Embryonic facial prominence (tissue), 1 donor: Measurements from ENCODE around the gene EPG5.
"Not testable (repeated sequence)": the region's sequence is repeated elsewhere in the genome, so short reads cannot be mapped to it uniquely, and the experiment has no call there.

Experiments used
- DNase-seq: peaks from one replicate; pipeline ENCODE4 v3.0.0-alpha.2; 2016; ENCODE audit errors: extremely low spot score

Gene EPG5

DNA sequence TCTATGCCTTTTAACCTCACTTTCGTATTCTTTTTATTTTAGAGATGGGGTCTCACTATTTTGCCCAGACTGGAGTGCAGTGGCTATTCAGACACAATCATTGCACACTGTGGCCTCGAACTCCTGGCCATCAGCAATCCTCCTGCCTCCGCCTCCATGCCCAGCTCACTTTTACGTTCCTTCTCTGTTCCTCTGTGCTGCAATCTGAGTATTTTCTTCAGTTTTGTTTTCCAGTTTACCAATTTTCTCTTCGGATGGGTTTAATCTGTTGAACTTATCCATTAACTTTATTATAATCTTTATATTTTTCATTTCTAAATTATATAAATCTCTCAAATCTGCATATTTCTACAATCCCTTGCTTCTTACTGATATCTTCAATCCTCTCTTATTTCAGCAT is 103.0 kb downstream of the EPG5 start:
- DNase-seq, result no peak

DNA sequence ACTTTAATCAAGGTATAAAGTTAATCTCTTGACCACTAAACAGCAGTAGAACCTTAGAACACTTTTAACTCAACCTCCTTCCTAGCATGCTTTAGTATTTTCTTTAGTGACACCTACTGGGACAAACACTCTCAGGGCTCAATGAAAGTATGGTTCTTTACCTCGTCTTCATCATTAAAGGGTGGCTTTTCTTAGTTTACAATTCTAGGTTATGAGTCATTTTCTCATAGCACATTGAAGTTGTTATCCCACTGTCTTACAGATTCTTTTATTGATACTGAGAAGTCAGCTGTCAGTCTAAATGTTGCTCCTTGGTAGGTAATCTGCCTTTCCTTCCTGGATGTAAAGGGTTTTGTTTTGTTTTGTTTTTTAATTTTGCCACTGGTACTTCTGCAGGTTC is 103.7 kb downstream of the EPG5 start:
- no peak for DNase-seq

DNA sequence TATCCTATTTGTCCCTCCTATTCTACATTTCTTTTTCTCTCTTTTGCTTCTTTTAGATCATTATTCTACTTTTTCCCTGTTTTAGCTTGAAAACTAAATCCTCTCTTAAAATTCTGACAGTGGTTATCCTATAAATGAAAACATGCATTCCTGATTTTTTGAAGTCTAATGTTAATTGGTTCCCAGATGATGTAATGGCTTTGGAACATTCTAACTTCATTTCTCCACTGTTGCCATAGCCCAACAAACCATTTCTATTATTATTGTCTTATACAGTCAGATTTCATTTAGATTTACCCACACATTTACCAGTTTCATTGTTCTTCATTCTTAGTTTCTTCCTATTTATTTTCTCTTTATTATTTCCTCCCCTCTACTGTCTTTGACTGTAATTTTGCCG is 105.2 kb downstream of the EPG5 start:
- DNase-seq, result no peak

DNA sequence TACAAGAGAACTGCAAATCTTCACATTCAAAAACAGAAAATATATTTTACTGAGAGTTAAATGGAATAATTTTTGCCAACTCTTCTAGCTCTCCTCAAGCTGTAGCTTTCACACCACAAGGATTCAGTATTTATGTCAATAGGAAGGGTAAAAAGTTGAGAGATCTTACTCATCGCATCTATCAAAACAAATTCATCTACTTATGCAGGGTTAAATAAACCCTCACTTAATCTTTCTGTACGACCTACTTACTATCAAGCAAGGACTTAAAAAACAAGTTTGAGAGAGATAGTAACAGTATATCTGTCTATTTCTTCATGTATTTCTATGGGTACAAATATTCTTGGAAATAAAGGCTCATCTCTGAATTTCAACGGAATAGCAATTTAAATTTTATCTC is 106.2 kb downstream of the EPG5 start:
- no peak for DNase-seq

DNA sequence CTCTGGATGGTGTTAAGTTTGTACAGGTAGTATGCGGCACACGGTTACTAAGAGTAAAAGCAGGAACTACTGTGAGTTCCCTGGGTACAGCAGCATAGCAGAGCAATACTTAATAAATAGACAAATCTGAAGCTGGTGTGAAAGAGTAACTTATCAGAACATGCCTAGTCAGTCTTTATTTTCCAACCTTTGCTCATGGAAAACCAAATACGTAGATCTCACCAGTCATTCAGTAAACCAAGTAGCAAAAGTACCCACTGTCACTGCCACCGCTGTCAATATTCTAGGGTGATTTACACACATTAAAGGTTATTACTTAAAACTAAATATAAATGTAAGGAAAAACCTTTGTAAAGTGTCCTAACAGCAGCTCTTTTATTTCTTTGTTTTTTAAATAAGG is 106.6 kb downstream of the EPG5 start:
- DNase-seq, result no peak

DNA sequence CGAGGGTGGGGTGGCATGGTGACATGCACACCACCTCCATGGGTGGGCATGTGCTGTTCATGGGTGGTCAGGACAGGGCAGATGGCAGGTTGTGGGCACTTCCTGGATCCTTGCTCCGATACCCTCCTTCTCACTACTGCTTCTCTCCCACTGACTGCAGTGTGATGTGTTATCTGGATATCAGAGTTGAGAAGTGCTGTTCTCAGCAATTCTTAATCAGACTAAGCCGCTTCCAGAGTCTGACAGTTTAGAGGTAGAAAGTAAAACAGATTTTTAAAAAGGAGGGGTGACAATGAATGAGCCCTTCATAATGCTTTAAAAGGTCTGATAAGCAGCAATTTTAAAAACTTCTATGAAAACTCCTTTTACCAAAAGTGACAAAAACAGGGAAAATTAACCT is 107.8 kb downstream of the EPG5 start:
- no peak for DNase-seq

DNA sequence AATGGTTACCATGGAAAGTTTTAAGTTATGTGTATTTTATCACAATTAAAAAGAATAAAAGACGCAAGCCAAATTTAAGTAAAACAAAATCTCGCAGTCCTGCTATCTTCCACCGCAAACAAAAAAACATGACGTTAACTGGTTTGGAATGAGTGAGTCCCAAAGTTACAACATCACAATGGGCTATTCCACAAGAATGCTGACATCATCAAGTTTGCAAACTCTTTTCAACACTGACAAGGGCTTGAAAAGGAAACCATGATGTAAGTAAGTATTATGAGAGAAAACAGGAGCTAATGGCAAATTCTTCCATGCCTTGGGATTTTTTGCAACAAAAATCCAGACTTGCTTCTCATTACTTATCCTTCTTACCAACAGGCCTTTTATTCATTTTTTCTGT is 110.6 kb downstream of the EPG5 start:
- no peak for DNase-seq

DNA sequence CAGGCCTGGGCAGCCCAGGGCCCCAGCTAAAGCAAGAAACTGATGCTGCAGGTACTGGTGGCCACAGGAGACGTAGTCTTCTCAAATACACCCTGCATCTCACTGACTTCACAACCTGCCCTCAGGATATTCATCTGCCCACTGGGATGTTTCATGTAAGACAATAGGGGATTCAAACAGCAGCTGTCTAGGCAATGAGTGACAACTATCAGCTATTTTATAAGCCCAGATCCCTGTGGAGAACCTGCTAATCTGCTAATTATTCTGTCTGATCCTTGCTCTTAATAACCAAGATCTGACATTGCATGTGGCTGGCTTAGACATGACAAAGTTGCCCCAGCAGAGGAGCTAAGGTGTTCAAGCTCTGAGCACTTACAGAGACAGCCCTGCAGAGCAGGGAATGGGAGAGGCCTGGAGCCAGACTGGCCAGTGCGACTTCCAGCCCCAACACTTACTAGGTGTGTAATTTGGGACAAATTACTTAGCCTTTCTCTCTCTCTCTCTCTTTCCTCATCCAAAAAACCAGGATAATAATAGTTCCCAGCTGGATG is 113.0 kb downstream of the EPG5 start:
- DNase-seq, result no peak

DNA sequence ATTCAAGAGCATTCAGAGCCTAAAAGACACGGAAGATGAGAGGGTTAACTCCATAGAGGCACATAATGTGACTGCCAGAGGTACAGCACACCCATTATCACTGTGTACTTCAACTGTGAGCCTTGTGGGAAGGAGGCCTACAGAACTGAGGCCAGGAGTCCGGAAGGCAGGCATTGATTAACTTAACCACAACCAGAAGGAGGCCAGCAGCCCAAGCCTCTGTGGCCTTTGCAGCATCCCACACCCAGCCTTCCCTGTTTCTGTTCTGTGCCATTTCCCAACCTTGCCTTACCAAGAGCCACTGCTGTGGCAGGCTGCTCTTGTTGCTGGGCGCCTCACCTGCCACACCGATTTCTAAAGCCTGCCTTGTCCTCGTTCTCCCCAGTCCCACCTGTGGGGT is 114.5 kb downstream of the EPG5 start:
- no peak for DNase-seq

DNA sequence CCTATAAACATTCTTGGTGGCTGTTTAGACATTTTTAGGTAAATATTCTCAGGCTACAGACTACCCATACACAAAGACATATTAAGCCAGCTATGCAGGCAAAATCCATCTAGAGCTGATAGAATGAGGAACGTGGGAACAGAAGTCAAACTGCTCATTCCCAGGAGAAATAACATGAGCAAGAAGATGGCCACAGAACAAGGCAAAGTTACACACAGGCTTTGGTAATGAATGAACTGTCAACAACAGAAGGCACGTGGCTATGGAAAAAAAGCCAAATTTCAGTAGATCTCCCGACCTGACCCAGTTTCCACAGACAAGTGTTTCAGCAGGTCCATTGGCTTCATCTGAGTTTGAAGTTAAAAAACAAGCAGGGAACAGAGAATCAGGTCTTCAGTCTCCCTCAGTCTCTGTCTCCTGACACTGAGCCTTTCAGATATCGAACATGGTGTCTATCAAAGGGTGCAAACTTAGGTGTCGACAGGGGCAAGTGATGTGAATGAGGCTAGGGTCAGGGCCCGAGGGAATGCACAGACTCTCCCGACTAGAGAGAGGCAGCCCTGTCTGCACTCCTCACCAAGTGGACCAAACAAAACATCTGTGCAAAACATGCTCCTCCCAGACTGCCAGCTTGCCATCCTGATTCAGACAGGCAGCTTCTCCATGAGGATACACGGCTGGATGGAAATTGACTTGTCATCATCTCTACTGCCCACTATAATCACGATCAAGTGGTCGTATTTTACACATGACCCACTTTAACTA is 115.8 kb downstream of the EPG5 start:
- no peak for DNase-seq

DNA sequence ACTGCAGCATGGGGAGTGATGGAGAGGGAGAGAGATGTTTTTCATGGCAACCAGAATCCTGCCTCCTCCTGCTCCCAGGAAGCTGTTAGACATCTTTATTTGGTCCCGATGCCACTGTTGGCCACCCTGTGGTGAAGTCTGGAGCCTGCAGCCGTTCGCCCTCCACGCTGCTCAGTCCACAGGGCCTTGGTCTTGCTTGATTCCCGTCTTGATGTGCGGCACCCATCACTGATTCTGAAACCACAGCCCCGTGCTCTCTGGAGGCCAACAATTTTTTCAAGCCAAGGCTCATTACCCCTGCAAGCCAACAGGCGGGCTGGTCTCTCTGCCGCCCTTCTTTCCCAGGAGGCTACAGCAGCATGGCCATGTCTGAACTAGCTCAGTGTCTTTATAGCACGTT is 117.1 kb downstream of the EPG5 start:
- DNase-seq, result no peak

DNA sequence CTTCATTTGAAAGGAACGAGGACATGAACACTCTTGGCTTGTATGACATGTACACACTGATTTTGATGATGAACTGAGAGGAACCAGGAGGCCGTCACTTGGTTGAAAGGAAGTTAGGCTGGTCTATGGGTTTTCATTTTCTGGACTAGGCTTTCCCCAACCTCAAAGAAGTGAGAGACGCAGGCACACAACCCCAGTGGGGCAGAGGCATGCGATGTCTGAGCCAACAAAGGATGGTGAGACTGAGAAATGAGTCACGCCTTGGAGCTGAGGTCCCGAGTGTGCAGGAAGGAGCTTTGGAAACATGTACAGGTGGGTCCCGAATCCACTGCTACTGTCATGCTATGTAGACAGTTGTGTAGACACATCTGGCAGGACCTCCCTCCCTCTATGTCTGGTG is 117.6 kb downstream of the EPG5 start:
- no peak for DNase-seq

DNA sequence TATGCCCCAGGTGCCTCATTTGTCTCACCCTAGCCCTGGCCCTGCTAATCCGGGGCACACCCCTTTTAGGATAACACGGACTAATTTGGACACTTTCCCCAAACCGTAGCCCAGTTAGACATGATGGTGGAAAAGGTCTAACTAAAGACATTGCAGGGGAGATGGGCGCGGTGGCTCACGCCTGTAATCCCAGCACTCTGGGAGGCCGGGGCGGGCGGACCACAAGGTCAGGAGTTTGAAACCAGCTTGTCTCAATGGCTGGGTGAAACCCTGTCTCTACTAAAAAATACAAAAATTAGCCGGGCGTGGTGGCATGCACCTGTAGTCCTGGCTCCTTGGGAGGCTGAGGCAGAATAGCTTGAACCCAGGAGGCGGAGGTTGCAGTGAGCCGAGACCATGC is 118.5 kb downstream of the EPG5 start:
- not testable (repeated sequence) for DNase-seq

DNA sequence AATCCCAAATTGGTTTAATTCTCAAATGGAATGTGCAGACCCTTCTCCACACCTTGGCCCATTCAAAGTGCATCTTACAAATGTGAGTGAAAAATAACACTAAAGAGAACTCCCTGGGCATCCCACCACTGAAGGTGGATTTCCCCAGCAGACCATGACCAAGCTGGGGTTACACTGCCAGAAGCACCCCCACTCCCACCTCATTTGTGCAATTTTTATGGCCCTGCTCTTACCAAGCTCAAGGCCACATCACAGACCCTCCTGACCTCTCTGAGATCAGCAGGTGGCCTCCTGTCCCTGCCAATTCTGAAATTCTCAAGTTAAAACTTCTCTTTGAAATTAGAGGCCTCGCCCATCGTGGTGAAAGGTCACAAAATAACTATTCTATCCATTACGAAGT is 120.0 kb downstream of the EPG5 start:
- DNase-seq, result no peak

DNA sequence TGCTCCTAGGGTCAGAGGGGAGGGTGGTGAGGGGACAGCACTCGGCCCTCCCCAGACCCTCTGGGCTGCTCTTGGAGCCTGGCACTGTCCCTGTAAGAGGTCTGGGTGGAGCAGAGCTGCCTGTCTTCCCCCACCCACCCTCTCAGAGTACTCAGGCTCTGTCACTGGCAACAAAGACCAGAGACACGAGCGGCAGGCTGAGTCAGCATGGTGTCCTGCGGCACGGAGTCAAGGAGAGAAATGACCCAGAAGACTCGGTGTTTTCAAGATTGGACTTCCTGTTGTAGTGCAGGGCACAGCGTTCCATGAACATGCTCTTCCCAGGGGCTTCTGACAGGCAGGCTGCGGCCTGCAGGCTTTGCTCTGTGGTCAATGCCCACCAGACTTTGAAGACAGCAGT is 121.7 kb downstream of the EPG5 start:
- DNase-seq, result no peak

DNA sequence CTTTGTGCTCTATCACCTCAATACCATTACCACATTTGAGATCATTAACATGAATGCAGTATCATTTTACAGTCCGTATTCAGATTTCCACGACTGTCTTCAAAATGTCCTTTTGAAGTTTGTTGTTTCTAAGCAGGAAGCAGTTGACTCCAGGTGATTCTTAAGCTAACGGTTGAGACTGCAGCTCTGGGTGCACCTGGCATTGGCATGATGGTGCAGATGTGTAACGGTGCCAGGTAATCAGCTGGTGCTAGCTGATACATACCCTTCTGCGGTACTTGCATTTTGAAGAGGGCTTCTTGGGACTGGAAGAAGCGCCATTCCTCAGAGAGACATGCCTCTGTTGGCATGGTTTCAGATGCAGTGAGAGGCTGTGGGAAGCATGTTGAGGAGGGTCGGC is 122.2 kb downstream of the EPG5 start:
- DNase-seq, result no peak

DNA sequence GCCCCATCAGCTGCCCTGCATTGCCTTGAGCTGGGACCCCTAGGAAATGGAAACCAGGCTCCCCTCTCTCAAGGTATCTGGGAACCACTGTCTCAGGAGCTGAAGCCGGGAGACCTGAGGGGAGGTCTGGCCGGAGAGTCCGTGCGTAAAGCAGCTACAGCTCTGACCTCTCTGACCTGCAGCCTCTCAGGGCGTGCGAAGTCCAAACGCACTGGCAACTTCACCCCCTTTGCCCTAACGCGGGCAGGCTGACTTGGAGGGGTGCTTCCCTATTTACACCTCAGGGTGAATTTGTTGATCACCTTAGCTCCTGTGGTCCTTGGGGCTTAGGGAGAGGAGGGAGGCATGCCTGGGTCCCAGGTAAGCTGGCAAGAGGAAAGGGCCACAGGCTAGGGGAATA is 124.1 kb downstream of the EPG5 start:
- DNase-seq, result no peak

DNA sequence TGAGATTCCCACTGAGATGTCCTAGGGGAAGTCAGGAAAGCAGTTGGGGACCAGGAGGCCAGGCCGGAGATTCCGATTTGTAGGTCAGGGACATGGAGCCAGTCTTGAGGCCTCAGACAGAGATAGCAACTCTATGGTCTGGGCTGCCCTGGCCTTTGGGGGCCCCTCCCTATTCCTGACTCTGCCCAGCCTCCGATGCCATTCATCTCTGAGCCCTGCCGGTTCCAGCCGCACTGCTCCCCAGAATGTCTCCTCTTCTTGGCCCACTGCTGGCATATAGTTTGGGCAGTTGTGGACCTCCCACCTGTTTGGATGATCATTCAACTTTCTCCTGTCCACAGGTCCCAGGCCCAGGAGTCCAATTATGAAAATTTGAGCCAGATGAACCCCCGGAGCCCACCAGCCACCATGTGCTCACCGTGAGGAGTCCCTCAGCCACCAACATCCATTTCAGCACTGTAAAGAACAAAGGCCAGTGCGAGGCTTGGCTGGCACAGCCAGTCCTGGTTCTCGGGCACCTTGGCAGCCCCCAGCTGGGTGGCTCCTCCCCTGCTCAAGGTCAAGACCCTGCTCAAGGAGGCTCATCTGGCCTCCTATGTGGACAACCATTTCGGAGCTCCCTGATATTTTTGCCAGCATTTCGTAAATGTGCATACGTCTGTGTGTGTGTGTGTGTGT is 125.2 kb downstream of the EPG5 start:
- no peak for DNase-seq

DNA sequence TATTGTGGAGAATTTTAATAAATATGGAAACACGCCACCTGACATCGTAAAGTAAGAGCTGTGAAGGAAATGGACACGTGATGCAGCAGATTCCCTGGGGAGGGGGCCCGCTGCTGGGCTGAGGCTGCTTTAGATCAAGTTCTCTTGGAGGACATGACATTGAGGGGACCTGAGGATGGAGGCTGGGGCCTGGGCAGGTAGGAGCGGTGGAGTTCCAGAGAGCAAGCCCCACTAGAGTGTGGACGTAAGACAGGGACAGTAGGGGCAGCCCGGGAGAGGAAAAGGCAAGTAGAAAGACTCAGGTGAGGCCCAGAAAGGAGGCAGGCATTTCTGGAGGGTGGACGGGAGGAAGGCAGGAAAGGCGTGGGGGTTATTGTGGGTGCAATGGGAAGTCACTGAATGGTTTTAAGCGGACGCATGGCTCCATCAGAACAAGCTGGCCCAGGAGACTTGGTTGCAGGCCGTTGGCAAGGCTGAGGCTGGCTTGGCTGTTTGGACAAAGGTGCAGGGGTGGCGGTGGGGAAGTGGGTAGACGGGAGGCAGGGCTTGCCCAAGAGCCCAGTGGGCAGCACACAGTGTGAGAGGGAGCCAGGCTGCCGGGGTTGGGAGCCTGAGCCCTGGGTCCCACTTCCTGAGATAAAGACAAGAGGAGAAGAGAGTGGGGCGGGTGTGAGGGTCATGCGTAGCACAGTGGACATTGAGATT is 125.9 kb downstream of the EPG5 start:
- DNase-seq, result no peak

DNA sequence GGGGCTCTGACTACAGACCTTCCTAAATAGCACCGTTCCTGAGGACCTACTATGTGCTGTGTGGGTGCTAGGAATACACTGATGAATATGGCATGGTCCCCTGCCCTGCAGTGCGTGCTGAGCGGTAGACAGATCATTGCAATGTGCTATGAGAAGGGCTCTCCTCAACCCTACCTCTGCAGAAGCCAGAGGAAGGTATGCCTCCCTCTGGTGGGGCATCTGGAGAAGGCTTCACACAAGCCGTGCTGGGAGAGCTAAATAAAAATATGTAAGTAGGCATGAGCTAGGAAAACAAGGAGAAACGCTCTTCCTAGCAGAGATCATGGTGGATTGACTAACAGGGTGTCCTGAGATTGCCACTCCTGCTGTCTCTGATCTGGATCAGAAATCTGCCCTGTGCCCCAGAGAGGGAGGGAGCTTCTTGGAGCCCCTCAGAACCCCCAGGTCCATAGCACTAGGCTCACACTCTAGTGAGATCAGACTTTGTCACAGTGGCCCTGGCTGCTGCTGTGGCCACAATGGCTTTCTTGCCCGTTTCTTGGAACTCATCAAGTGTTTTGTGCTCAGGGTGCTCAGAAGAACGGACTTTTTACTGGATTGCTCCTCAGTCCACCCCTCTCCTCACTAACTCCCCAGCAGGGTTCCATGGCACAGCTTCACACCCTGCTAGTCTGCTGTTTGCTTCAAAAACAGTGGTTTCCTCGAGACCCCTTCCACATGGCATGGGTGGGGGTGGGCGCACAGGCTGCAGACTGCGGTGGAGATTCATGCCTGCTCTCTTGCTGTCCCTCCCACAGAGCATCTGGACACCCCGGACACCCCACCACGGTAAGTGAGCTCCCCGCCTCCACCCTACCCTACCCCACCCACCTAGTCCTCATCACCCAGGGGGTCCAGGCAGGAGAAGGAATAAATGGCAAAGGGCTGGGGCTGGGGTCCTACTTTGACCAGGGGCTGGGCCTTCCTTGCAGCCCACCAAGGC is 127.4 kb downstream of the EPG5 start:
- DNase-seq, result no peak

DNA sequence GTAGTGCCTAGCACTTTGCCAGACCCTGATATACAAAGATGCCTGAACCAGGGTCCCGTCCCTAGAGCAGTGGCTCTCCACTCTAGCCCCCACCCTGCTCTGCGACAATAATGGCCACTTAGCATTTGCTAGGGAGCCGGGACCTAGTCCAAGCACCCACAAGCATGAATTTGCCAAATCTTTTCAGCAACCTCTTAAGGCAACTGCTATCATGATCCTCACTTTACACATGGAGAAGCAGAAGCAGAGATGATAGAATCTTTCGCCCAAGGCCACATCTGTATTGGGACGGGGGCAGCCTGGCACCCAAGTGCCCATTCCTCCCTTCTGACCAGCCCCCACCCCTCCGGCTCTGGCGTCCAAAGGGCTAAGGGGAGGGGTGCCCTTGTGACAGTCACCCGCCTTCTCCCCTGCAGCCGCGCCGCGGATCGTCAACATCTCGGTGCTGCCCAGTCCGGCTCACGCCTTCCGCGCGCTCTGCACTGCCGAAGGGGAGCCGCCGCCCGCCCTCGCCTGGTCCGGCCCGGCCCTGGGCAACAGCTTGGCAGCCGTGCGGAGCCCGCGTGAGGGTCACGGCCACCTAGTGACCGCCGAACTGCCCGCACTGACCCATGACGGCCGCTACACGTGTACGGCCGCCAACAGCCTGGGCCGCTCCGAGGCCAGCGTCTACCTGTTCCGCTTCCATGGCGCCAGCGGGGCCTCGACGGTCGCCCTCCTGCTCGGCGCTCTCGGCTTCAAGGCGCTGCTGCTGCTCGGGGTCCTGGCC is 128.6 kb downstream of the EPG5 start:
- DNase-seq, result no peak
